ENCODE measurements around the gene SLC9A4.

Gene SLC9A4

DNA sequence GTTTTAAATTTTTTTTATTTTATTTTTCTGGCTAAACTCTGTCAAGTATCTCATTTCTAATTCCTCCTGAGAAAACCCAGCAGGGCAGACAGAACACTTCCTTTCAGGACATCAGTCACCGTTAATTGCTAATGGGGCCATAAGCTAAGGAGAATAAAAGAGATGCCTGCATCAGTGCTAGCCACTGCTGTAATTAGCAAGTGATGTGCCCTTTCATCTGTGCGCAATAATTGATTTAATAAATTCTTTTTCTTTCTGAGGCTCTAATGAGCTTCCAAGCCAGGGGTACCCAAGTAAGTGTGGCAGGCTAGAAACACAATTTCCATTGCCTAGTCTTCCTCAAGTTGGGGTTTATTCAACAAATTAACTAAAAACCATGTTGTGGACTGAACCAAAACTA lies 65.5 kb downstream of the SLC9A4 start:
- FAIRE-seq (no peak), DNase-seq (ENCODE audit: insufficient read length, low spot score) (no peak)
- TF ChIP-seq, protein P1, sequence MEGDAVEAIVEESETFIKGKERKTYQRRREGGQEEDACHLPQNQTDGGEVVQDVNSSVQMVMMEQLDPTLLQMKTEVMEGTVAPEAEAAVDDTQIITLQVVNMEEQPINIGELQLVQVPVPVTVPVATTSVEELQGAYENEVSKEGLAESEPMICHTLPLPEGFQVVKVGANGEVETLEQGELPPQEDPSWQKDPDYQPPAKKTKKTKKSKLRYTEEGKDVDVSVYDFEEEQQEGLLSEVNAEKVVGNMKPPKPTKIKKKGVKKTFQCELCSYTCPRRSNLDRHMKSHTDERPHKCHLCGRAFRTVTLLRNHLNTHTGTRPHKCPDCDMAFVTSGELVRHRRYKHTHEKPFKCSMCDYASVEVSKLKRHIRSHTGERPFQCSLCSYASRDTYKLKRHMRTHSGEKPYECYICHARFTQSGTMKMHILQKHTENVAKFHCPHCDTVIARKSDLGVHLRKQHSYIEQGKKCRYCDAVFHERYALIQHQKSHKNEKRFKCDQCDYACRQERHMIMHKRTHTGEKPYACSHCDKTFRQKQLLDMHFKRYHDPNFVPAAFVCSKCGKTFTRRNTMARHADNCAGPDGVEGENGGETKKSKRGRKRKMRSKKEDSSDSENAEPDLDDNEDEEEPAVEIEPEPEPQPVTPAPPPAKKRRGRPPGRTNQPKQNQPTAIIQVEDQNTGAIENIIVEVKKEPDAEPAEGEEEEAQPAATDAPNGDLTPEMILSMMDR (IDR thresholded peaks at IDR 0.05; ENCODE audit: insufficient read depth, missing control alignments), result no peak

DNA sequence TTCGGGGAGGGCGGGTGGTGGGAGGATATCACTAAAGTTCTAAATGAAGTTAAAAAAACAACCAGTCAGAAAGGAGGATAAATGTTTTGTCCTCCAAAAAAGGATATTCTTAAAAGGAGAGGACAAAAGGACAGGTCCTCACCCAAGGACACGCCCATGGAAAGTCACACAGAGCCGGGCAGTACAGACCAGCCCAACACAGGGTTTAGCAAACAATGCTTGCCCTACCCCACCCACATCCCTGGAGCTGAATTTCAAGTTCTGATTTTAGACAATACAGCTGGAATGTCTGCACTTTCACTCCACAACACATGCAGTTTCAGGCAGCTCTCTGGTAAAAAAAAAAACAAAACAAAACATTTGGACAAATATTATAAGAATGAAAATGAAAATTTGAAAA lies 67.9 kb downstream of the SLC9A4 start:
- TF ChIP-seq, protein P1 (IDR thresholded peaks at IDR 0.05; ENCODE audit: insufficient read depth, missing control alignments), result no peak
- DNase-seq (ENCODE audit: insufficient read length, low spot score) (no peak), FAIRE-seq (no peak)

DNA sequence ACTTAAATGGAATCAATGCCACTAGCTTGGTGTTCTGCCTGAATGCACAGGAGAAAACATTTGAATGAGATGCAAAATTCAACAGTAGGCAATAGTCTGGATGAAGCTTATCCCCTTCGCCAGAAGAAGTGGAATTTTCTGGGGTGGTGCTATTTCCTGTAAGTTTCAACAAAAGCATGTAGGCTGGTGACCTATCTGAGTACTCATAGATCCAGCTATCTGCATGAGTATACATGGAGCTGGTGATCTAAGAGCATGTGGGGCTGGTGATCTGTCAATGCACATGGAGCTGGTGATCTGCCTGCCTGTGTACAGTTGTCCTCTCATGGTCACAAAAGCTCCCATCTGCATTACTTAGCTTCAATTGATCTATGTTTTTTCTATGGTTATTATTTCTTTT lies 71.2 kb downstream of the SLC9A4 start:
- TF ChIP-seq, protein P1 (IDR thresholded peaks at IDR 0.05; ENCODE audit: insufficient read depth, missing control alignments), result no peak
- no peak for FAIRE-seq
- DNase-seq (ENCODE audit: insufficient read length, low spot score), result no peak

DNA sequence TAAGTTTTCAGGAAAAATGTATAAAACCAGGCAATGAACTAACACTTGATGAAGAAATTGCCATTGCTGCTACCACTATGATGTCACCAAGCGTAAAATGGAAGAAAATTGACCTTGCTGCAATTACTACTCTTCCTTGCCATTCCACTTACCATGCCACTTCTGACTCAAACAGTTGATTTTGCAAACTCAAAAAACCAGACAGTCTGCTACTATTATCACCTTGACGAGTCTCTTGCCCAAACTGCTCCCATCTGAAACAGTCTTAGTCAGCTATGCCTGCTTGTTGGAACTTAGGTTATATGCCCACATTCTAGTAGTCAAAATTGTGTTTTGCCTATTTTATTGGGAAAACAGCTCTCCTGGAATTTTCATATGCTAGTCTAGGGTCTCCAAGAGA lies 74.4 kb downstream of the SLC9A4 start:
- no peak for DNase-seq (ENCODE audit: insufficient read length, low spot score)
- TF ChIP-seq, protein P1 (IDR thresholded peaks at IDR 0.05; ENCODE audit: insufficient read depth, missing control alignments), result no peak
- no peak for FAIRE-seq

DNA sequence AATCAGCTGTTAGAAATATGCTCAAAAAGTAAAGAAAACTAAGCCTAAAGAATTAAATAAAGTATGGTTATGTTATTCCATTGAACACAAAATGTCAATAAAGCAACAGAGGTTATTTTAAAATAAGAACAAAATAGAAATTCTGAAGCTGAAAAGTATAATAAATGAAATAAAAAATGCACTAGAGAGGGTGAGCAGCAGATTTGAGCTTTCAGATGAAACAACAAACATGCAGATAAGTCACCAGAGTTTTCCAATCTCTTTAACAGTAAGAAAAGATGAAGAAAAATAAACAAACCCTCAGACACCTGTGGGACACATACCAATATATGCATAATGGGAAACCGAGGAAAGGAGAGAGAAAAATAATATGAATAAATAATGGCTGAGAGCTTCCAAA lies 76.0 kb downstream of the SLC9A4 start:
- TF ChIP-seq, protein P1 (IDR thresholded peaks at IDR 0.05; ENCODE audit: insufficient read depth, missing control alignments), result no peak
- FAIRE-seq, result no peak
- no peak for DNase-seq (ENCODE audit: insufficient read length, low spot score)

DNA sequence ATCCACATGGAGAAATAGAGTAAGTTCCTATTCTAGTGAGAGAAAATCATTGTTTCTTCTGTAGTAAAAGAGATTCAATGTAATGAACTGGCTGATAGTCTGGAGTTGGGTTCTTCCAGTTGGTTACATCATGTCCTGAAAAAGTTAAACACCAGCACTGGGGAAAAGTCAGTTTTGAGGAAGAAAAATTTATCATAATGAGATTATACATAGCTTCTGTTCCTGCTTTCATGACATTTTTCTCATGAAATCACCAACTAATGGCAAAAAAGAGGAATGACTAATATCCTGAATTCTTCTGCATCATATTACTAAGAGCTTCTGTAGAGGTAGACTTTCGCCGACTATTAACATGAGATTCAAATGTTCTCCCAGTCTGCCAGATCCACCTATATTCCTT lies 77.1 kb downstream of the SLC9A4 start:
- TF ChIP-seq, protein P1 (IDR thresholded peaks at IDR 0.05; ENCODE audit: insufficient read depth, missing control alignments), result no peak
- FAIRE-seq, result no peak
- no peak for DNase-seq (ENCODE audit: insufficient read length, low spot score)

DNA sequence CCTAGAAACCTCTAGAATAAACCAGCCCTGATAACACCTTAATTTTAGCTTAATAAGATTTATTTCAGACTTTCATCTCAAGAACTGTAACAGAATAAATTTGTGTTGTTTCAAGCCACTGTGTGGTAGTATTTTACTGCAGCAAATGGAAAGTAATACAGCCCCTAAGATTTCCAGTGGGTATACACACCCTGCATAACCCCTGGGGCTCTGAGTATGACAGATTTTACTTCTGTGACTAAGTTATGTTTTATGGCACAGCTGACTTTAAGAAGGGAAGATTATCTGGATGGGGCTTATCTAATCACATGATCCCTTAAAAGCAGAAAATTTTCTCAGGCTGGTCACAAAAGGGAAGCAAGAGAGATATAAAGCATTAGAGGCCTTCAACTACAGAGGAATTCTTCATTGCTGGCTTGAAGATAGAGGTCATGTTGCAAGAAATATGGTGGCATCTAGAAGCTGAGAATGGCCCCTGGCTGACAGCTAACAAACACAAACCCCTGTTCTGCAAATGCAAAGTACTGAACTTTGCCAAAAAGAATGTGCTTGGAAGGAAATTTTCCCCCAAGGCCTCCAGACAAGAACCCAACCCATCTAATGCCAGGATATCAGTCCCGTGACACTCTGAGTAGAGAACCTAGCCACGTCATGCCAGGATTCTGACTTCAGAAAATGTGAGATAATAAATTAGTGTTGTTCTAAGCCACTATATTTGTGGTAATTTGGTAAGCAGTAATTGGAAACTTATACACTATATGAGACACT lies 78.5 kb downstream of the SLC9A4 start:
- TF ChIP-seq, protein P1 (IDR thresholded peaks at IDR 0.05; ENCODE audit: insufficient read depth, missing control alignments), result no peak
- FAIRE-seq, result no peak
- no peak for DNase-seq (ENCODE audit: insufficient read length, low spot score)

All from D721Med (cell line).